Amniotic epithelial cell (primary cell): ENCODE data around the gene PGA4.
A peak's percentile ranks its signal among the peaks of the same experiment; 100 is the strongest.
"Not testable (repeated sequence)": the region's sequence is repeated elsewhere in the genome, so short reads cannot be mapped to it uniquely, and the experiment has no call there.

Experiments used
- DNase-seq: peaks from one replicate; pipeline ENCODE4 v3.0.0-alpha.2; 2010; ENCODE audit warnings: low read depth

Gene PGA4

GRCh38 chr11:61250796-61251765 is 28.9 kb downstream of the PGA4 start:
- DNase-seq = not testable (repeated sequence)

GRCh38 chr11:61252332-61252731 is 30.2 kb downstream of the PGA4 start:
- DNase-seq = not testable (repeated sequence)

GRCh38 chr11:61254403-61255025 is 32.4 kb downstream of the PGA4 start:
- DNase-seq = peak; percentile 37

GRCh38 chr11:61256710-61257482 is 34.7 kb downstream of the PGA4 start:
- no peak for DNase-seq

- DNase-seq = no peak
Observed at GRCh38 chr11:61258546-61258945, 36.4 kb downstream of the PGA4 start.

GRCh38 chr11:61259363-61259762 is 37.2 kb downstream of the PGA4 start:
- no peak for DNase-seq

- no peak for DNase-seq
Observed at GRCh38 chr11:61264371-61264770, 42.2 kb downstream of the PGA4 start.

GRCh38 chr11:61264795-61265194 is 42.6 kb downstream of the PGA4 start:
- no peak for DNase-seq

- DNase-seq = no peak
Observed at GRCh38 chr11:61265357-61265756, 43.2 kb downstream of the PGA4 start.

- peak; percentile 26 for DNase-seq
Observed at GRCh38 chr11:61266602-61267001, 44.5 kb downstream of the PGA4 start.

- DNase-seq = no peak
Observed at GRCh38 chr11:61267437-61267841, 45.3 kb downstream of the PGA4 start.

GRCh38 chr11:61268588-61269250 is 46.6 kb downstream of the PGA4 start:
- no peak for DNase-seq

- peak; percentile 59 for DNase-seq
Observed at GRCh38 chr11:61270354-61271076, 48.4 kb downstream of the PGA4 start.

- DNase-seq = no peak
Observed at GRCh38 chr11:61272731-61273130, 50.6 kb downstream of the PGA4 start.

GRCh38 chr11:61273178-61274078 is 51.3 kb downstream of the PGA4 start:
- no peak for DNase-seq

- DNase-seq = no peak
Observed at GRCh38 chr11:61274084-61274483, 51.9 kb downstream of the PGA4 start.

GRCh38 chr11:61275191-61275590 is 53.0 kb downstream of the PGA4 start:
- no peak for DNase-seq

GRCh38 chr11:61277186-61278000 is 55.2 kb downstream of the PGA4 start:
- DNase-seq = no peak

GRCh38 chr11:61278001-61278470 is 55.9 kb downstream of the PGA4 start:
- DNase-seq = no peak
